Erythroblast (primary cell): ENCODE measurements around the gene TMEM132C.

Source experiments
- GATA1 ChIP-seq: IDR thresholded peaks from 2 replicates; pipeline ENCODE4 v1.6.1; 2011; ENCODE audit warnings: low read depth, mild to moderate bottlenecking, control low read depth, low read length, moderate library complexity
- POLR2A ChIP-seq: IDR thresholded peaks from 2 replicates; pipeline ENCODE4 v1.6.1; 2011; ENCODE audit warnings: mild to moderate bottlenecking, low read length

GRCh38 chr12:128361400-128361995 lies 94.5 kb downstream of the TMEM132C start:
- TF ChIP-seq POLR2A (no peak), GATA1 (no peak)
